Measurements from ENCODE around the gene LDLRAD4.

LDLRAD4 gene

DNA sequence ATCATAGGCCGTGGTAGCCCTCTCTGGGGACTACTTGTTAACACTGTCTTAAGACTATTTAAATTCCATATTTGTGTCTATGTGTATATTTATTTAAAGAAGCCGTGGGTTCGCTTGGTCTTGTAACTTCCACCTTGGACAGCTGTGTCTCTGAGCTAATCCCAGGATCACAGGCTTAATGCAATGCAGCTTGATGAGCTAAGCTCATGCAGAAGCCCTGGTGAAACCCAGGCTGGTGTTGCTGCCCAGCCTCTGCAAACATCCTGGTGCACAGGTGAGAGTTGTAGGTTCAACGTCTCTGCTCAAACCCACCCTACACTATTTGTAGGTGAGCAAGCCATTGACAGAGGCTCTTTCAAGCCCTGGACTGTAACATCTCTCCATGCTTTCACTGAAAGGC, 296.0 kb downstream of the LDLRAD4 start:
- DNase-seq (ENCODE audit: low read depth), result no peak

DNA sequence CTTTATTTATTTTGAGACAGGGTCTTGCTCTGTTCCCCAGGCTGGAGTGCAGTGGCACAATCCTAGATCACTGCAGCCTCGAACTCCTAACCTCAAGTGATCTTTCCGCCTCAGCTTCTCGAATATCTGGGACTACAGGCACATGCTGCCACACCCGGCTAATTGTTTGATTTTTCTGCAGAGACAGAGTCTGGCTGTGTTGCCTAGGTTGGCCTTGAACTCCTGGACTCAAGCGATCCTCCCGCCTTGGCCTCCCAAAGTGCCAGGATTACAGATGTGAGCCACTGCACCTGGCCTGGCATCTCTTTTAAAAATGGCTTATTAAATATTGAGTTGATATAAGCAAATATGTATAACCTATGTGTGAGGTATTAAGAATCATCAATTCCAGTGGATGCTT, 298.3 kb downstream of the LDLRAD4 start:
- DNase-seq (ENCODE audit: low read depth), result no peak

DNA sequence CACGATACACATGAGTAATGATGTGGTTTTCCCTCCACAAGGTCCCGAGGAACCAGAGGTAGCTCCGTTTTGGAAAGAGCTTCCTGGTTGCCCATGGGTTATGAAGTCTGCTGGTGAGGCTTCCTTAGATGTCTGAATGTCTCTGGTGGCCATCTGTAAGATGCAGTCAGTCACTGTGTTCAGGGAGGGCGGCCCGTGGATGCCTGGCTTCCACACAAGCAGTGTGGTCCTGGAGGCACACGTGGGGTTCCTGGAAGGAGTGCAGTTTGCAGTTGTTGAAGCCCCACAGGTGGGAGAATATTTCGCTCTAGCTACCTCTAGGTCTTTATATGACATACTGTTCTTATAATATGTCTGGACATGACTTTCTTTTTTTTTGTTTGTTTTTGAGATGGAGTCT, 298.8 kb downstream of the LDLRAD4 start:
- no peak for DNase-seq (ENCODE audit: low read depth)

DNA sequence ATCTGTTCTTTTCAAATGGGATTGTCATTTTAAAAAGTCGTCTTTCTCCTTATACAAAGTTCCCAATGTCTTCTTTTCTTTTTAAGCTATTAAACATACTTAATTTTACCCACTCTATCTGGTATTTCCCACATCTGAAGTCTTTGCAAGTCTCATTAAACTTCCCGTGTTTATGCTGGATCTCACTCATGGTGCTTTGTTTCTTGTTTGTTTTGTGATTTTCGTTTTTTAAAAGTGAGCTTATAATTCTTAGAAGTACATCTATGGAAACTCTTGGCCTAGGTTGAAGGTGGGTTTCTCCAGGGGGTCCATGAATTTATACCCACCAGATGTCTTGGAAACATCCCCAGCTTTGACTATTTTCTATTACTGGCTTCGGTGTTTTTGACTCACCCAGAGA, 299.8 kb downstream of the LDLRAD4 start:
- DNase-seq (ENCODE audit: low read depth), result no peak

DNA sequence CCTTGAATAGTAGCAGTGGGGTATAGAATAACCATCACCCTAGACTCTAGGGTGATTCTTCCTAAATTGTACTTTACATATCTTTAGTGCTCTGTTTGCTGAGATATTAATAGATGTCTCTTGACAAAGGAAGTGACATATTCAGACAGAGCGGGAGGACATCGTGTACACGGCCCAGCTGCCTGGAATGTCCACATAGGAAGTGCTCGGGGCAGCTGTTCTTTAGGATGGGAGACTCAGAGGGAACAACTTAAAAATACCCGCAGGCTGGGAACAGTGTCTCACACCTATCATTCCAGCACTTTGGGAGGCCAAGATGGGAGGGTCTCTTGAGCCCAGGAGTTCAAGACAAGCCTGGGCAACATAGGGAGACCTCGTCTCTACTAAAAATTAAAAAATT, 301.7 kb downstream of the LDLRAD4 start:
- no peak for DNase-seq (ENCODE audit: low read depth)

DNA sequence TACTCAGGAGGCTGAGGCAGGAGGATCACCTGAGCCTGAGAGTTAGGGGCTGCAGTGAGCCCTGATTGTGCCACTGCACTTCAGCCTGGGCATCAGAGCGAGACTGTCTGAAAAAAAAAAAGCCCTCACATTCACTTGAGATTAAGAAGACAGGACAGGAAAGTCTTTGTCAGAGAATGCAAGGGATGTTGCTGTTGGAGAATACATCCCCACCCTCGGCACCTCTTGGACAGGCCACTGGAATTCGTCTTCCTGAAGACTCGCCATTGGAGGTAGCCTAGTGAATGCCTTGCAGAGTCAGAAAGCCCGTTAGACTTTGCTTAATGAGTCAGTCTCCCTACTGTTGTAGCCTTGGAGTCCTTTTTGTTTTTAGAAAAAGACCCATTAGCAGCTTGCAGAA, 302.2 kb downstream of the LDLRAD4 start:
- DNase-seq (ENCODE audit: low read depth), result no peak

DNA sequence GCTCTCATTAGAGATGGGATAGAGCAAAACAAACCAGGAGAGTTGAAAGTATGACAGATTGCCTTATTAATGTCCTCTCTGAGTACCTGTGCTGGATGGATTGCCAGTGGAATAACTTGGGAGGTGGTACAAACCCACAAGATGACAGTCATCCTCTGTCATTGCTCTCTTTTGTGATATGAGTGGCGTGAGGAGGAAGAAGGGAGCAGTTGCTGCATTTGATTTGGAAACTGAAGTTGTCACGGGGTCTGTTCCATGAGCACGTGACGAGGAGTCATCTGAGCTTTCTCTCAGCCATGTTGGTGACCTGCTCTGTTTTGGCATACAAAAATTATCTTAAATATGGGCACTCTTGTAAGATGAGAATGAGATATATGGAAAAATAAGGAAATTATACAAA, 302.9 kb downstream of the LDLRAD4 start:
- DNase-seq (ENCODE audit: low read depth), result no peak

DNA sequence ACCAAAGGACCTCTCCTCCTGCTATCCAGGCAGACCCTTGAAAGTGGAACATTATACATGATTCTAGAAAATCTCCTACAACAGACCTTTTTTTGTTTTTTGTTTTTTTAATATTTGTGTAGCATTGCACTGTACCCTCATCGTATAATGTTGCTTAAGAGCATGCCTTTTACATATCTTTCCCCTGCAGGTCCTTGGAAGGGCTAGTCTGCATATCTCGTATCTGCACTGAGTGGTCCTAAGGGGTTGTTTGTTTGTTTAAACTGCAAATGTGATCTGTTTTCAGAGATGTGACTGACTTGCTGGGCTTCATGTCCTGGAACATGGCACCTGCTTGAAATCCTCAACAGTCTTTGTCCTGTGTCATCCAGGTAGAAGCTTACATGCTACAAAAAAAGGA, 303.7 kb downstream of the LDLRAD4 start:
- DNase-seq (ENCODE audit: low read depth), result no peak

DNA sequence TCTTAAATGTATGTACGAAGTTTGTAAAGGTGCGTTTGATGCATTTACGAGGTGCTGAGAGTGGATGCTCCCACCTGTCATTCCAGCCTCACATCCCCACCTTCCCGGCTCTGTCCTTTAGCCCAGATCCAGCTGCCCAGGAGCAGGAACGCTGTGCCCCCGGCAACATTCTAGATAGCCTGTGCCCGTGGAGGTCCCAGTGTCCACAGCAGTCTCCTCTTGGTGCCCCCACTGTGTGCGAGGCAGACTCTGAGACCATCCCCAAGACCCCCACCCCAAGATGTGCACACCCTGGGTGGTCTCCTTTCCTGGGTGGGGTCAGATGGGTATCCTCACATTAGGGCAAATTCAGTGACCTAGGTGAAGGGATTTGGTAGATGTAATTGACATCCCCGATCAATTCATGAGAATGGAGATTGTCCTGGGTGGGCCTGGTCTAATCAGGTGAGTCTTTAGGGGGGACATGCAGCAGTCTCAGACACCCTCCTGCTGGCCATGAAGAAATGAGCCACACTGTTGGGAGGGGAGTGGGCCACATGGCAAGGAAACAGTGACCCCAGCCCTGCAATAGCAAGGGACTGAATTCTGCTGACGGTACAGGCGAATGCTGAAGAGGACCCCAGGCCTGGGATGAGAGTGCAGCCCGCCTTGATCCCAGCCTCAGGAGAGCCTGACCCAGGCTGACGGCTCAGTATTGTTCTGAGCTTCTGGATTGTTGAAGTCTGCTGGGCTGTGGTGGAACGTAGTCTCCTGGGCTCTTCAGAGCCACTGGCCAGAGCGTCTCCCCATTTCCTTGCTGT, 304.5 kb downstream of the LDLRAD4 start:
- no peak for DNase-seq (ENCODE audit: low read depth)

DNA sequence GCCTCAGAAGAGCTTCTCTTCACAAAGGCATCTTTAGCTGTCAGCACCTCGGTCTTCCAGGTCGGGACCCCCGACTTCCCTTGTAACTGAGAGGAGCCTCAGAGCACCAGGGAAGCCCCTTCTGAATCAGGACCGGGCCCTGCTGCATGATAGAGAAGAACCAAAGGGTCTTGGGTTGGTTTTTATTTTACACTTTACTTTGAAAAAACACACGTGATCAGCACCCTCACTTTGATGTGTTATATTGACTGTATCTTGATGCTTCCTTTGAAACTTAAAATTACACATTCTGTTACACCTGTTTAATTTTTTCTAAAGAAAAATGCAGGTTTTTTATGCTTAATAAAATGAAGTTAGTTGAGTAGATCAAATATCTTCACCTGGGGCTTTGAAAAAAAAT, 305.5 kb downstream of the LDLRAD4 start:
- no peak for DNase-seq (ENCODE audit: low read depth)

DNA sequence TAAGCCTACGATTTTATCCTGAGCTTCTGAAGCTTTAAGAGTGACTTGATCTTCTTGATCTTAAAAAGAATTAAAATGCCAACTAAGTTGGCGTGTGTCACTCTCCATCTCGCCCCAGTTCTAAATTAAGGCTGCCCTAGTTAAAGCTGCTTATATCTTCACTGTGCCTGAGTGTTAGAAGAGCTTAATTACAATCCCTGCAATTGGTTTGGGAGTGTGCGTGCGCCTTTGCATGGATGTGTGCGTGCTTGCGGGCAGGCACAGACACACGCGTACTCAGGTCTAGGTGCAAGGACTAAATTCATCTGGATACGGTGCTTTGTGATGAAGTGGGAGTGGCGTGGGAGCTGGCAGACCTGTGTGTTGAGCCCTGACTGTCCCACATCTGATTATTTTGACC, 306.3 kb downstream of the LDLRAD4 start:
- DNase-seq (ENCODE audit: low read depth), result no peak

DNA sequence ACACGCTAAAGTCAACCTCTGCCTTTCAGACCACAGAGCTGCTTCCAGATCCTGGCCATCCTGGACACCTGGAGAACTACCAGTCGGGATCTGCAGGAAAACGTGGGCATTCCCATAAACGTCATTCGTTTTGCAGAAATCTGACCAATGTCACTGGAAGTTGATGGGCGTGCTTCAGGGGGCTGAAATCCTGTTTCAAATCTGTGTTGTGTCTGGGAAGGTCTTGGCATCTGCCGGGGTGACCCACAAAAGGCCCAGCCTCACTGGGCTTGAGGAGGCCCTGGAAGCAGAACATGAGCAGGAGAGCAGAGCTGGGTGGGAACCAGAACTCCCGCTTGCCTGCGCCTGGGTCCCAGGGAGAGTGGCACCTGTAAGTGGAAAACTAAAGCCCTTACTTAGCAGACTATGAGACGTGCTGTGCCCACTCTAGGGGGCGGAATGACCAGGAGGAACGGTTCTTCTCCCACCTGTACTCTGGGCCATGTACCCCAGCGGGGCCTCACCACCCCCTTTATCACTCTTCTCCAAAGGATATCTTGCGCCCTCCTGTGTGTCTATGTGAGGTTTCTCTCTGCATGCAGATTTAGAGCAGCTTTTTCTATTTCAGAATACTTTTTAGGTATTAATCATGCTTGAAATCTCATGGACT, 306.9 kb downstream of the LDLRAD4 start:
- DNase-seq (ENCODE audit: low read depth), result no peak

DNA sequence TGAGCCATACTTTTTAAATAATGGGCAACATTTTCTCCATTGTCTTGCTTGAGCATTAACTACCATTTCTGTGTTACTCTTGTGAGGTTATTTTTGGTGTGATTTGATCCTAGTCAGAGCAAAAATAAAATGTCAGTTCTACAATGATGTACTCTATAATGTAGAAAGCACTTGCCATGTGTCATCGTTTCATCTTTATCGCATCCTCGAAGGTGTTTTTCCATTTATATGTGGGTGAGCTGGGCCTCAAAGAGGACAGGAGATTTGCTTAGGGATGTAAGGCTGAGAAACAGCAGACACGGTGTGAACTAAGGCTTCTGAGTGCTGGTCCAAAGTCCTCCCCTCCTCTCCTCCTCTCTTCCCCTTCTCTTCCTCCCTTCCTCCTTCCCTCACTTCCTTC, 308.0 kb downstream of the LDLRAD4 start:
- DNase-seq (ENCODE audit: low read depth), result no peak

DNA sequence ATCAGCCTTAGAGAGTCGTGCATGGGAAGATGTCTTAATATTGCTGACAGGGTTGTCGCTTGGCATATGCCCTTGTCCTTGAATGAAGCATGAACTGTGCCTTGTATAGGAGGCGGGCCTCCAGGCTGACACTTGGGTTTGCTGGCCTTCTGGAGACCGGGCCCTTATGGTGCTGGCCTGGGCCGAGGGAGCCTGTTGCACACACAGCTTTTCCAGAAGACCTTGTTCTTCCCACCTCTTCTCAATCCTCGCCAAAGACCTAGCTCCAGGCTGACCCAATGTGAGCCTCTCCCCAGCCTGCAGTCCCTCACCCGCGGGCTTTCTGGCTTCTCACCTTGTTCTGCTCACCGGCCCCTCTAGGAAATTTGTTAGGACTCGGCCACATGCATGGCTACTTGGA, 308.7 kb downstream of the LDLRAD4 start:
- no peak for DNase-seq (ENCODE audit: low read depth)

DNA sequence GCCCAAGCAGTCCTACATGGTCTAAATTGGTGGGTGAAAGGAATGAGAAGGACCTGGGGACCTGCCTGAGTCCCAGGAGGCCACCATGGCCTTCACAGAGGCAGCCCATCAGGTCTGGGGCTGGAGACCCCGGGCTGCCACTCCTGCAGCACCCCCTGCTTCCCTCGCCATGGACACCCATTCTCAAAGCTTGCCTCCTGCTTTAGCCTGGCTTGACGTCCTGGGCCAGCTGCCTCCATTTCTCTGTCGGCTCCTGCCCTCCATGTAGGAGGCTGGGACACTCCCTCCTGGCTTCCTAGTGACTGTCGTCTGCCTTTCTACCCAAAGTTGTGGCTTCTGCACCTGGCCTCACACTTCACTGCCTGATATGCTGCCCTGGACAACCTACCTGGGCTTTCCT, 309.2 kb downstream of the LDLRAD4 start:
- no peak for DNase-seq (ENCODE audit: low read depth)

DNA sequence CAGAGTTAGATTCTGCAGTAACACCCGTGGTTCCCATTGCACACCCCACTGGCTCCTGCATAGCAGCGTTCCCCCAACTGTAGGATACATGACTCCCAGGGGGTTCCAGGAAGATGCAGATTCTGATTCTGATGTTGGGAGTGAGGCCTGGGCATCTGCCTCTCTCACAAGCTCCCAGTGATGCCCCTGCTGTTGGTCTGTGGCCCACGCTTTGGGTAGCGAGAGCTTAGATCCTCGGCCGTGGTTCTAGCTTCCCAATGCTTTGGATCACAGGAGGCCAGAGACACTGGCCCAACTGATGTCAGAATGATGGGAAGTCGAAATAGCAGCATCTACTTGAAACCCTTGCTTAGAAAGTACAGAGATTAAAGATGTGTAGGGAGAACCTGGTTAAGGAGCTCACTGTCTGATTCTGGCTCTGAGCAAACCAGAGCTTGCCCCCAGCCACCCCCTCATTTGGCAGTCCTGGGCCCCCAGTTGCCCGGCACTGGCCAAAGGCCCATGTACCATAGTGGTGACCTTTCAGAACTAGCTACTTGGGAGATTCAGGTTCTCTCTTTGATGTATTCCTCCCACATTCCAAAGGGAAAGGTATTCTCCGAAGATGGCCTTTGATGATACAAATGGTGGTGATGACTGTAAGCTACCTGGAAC, 310.3 kb downstream of the LDLRAD4 start:
- DNase-seq (ENCODE audit: low read depth), result no peak

DNA sequence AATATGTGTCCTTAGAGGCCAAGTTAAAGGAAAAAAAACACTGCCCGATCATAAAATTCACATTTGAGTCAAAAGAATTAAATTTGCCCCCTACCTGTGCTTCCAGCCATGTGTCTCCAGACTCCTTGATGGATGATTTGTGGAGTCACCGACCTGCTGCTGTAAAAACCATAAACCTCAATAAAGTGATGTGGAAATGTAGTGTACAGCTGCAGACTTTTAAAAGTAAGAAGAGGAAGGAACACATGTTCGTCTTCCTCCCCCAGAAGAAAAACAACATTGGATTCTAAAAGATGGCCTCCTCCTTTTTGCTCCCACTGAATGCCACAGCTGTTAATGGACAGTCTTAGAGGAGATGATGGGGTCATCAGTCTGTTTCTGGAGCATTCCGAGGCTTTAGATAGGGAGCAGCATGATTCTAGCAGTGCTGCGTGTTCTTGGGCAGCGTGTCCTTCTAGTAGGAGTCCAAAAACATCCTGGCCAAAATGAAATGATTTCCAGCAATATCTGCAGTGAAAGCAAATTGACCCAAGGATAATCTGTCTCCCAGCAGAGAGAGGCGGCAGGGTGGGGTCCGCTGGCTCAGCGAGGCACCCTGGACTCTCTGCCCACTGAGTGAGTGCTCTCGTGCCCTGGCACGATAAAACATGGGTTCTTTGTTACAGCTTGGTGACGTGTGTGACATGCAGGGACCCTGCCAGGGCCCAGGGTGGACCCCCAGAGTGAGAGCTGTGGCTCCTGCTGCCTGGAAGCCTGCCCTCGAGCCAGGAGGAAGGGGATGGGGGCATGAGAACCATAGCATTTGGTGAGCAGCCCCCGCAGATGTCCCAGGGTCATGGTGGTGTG, 311.7 kb downstream of the LDLRAD4 start:
- no peak for DNase-seq (ENCODE audit: low read depth)

DNA sequence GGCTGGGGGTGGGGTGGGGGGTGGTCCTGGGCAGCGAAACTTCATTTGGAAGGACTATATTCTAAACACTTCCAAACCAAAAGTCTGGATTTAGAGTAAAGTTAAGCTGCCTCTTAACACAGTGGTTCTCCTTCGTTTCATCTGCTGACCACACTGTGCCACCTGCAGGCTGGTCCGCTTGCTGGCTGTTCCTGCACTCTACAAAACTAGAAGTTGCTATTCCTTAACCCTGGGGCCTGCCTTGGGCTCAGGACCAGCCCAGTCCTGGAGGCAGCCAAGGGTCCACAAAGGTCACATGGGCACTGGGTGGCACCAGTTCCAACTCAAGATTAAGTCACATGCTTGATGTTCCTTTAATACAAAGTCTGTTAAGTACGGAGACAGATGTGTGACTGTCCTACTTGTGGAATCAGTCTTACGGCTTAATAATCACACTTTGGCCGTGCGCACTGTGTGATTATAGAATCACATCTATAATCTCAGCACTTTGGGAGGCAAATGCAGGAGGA, 312.4 kb downstream of the LDLRAD4 start:
- no peak for DNase-seq (ENCODE audit: low read depth)

DNA sequence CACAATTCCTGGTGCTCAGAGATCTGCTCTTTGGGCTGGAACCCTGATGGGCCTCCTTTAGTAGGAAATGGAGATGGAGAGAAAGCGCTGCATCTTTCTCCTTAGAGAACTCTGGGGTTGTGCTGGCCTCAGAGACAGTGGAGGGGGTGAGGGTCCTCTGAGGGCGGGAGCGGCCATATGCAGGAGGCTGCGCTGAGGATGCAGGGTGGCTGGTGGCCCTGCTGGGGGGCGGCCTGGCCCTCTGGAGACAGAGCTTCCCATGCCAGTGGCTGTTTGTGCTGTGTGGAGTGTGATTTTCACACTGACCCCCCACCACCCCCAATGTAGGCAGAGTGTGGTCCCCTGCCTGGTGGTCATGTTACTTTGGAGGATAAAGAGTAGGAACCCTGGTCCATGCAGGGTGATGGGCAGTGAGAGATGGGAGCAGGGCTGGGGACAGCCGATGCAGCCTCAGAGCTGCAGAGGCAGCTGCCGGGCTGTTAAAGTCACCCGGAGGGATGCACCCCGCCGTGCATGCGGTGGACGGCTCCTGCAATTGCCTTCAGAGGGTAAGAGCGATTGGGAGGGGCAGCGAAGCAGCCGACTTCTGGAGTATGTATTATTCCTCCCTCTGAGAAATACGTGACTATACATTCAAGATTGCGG, 313.2 kb downstream of the LDLRAD4 start:
- no peak for DNase-seq (ENCODE audit: low read depth)

DNA sequence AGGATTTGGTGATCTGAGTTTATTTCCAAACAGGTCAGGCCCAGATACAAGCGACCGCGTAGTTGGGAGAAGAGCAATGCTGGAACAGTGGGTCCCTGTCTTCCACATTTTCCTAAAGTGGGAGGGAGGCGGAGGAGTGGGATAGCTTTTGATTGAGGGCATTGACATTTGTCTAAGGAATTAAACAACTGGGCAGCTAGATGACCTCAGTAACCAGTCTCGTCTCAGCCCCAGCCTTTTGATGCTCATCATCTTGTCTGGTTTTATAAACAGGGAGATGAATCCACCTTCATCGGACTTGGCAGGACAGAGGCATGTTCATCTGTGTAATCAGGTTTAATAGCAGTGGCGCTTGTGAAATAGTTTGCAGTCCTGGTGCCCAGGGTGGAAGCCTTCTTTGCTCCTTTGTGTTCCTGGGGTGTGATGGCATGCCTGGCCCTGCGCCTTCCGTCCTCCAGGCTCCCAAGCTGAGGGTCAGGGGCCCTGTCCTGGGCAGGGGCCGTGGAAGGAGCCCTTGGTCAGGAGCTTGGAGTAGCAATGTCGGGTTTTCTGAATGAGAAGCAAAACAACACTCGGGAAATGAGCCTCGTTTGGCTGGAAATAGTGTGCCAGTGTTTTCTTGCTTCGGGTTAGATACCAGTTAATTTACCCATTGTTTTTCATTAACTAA, 314.0 kb downstream of the LDLRAD4 start:
- DNase-seq (ENCODE audit: low read depth), result no peak

DNA sequence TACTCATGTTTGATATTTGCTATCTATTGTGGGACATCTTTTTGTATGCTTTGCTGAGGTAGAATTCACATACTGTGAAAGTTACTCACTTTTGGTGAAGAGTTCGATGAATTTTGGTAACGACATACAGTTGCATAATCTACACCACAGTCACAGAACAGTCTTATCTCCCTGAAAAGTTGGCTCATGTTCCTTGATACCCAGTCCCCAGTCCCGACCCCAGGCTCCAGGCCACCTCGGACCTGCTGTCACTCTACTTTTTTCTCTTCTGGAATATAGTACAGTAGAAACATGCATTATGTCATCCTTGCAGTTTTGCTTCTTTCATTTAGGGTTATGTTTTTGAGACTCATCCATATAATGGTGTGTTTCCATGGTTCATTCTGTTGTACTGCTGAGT, 316.1 kb downstream of the LDLRAD4 start:
- no peak for DNase-seq (ENCODE audit: low read depth)

Measured in stimulated activated CD8-positive, alpha-beta memory T cell treated with anti-CD3 and anti-CD28 coated beads, Interleukin-12 subunit alpha, Interleukin-12 subunit beta, amount 100 ng/mL, for 4 hours (primary cell).